ENCODE data around the gene ADK. TPM values are rescaled to one million over a fixed set of nuclear protein-coding genes. Genes with fewer than 3 reads are reported as not detected.
A peak's percentile ranks its signal among the peaks of the same experiment; 100 is the strongest.

The ADK gene
- total RNA-seq, 1 donor from 2014 or later, result 62.0 TPM

DNA sequence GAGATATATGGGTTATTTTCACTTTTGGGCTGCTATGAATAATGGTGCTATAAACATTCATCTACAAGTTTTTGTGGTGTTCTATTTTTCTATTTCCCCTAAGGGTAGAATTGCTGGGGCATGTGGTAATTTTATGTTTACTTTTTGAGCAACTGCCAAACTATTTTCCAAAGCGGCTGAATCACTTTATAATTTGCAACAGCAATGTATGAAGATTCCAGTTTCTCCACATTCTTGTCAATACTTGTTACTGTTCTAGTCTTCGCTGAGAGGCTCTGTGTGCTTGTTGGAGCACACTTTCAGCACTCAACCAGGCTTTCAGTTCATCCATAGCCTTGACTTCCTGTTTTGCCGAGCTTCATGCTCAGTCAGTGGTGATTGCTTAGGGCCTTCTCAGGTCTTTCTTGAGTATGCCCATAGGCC lies 39.0 kb downstream of the ADK start:
- peaks cover 6% of the 10 kb centered on the region for H4K20me1 ChIP-seq (ENCODE audit: insufficient read depth, low read length)
- H3K27me3 ChIP-seq (ENCODE audit: insufficient read depth, low read length), result no peaks in the 10 kb centered on the region
- Mint-ChIP-seq H3K27ac (ENCODE audit: unreplicated experiment) (peak overlapping the region; percentile 88), H3K27me3 (ENCODE audit: low read depth, unreplicated experiment) (no peaks in the 10 kb centered on the region), H3K4me1 (ENCODE audit: low read depth, unreplicated experiment) (peaks cover 38% of the 10 kb centered on the region), H3K4me3 (ENCODE audit: unreplicated experiment) (no peak overlapping the region), H3K9me3 (ENCODE audit: unreplicated experiment) (no peaks in the 10 kb centered on the region), H3K36me3 (ENCODE audit: low read depth, unreplicated experiment) (no peaks in the 10 kb centered on the region)
- H3K4me2 ChIP-seq (ENCODE audit: low read length), result peak overlapping the region; percentile 80
- DNase-seq (ENCODE audit: low read depth) (peak; percentile 90), FAIRE-seq (peak; percentile 100)
- H3K9me3 ChIP-seq (ENCODE audit: insufficient read depth, low read depth, low read length), result no peaks in the 10 kb centered on the region
- peaks cover 22% of the 10 kb centered on the region for H3K4me1 ChIP-seq (ENCODE audit: insufficient read depth, low read length)
- peak overlapping the region; percentile 19 for H2AFZ ChIP-seq (ENCODE audit: low read depth, low read length)
- no peak for TF ChIP-seq EZH2 (IDR thresholded peaks at IDR 0.05; ENCODE audit: insufficient read depth, low read length)
- no peak for TF ChIP-seq CTCF (IDR thresholded peaks at IDR 0.05; ENCODE audit: insufficient read depth, low read depth, low read length)
- peak overlapping the region; percentile 76 for H3K27ac ChIP-seq (ENCODE audit: low read depth, low read length)
- peak overlapping the region; percentile 64 for H3K9ac ChIP-seq (ENCODE audit: low read length)
- H3K36me3 ChIP-seq (ENCODE audit: insufficient read depth, low read length), result no peaks in the 10 kb centered on the region
- peak overlapping the region; percentile 27 for H3K4me3 ChIP-seq (ENCODE audit: insufficient read depth, low read depth, low read length)
- H3K79me2 ChIP-seq (ENCODE audit: insufficient read depth, low read length), result peaks cover 88% of the 10 kb centered on the region

DNA sequence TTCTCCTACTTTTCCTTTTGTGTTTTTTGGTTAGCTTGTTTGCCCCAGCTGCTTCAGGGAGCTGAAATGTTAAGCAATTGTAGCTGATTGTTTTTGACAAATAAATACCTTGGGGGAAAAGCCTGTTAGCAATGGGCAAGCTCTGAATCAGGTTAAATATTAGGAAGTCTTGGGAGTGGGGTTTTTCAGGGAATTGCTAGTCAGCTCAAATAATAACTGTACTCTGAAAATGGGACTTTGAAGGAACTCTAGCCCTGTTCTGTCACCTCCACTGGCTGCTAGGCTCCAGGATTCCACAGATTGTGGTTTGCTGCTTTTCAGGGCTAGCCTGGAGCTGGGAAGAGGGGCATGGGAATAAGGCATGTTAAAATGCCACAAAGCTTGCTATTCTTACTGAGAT lies 39.5 kb downstream of the ADK start:
- H2AFZ ChIP-seq (ENCODE audit: low read depth, low read length), result peak overlapping the region; percentile 19
- no peaks in the 10 kb centered on the region for H3K27me3 Mint-ChIP-seq (ENCODE audit: low read depth, unreplicated experiment)
- H3K4me3 ChIP-seq (ENCODE audit: insufficient read depth, low read depth, low read length), result peak overlapping the region; percentile 27
- H4K20me1 ChIP-seq (ENCODE audit: insufficient read depth, low read length), result peaks cover 6% of the 10 kb centered on the region
- H3K36me3 ChIP-seq (ENCODE audit: insufficient read depth, low read length), result no peaks in the 10 kb centered on the region
- H3K9me3 Mint-ChIP-seq (ENCODE audit: unreplicated experiment), result no peaks in the 10 kb centered on the region
- H3K27me3 ChIP-seq (ENCODE audit: insufficient read depth, low read length), result no peaks in the 10 kb centered on the region
- peak; percentile 23 for DNase-seq (ENCODE audit: low read depth)
- H3K27ac ChIP-seq (ENCODE audit: low read depth, low read length), result peak overlapping the region; percentile 76
- no peak for FAIRE-seq
- peak overlapping the region; percentile 80 for H3K4me2 ChIP-seq (ENCODE audit: low read length)
- peak overlapping the region; percentile 88 for H3K27ac Mint-ChIP-seq (ENCODE audit: unreplicated experiment)
- H3K4me1 ChIP-seq (ENCODE audit: insufficient read depth, low read length), result peaks cover 22% of the 10 kb centered on the region
- H3K4me1 Mint-ChIP-seq (ENCODE audit: low read depth, unreplicated experiment), result peaks cover 39% of the 10 kb centered on the region
- H3K36me3 Mint-ChIP-seq (ENCODE audit: low read depth, unreplicated experiment), result no peaks in the 10 kb centered on the region
- peak overlapping the region; percentile 64 for H3K9ac ChIP-seq (ENCODE audit: low read length)
- peaks cover 89% of the 10 kb centered on the region for H3K79me2 ChIP-seq (ENCODE audit: insufficient read depth, low read length)
- H3K4me3 Mint-ChIP-seq (ENCODE audit: unreplicated experiment), result no peak overlapping the region
- H3K9me3 ChIP-seq (ENCODE audit: insufficient read depth, low read depth, low read length), result no peaks in the 10 kb centered on the region
- TF ChIP-seq CTCF (IDR thresholded peaks at IDR 0.05; ENCODE audit: insufficient read depth, low read depth, low read length) (no peak), EZH2 (IDR thresholded peaks at IDR 0.05; ENCODE audit: insufficient read depth, low read length) (no peak)

DNA sequence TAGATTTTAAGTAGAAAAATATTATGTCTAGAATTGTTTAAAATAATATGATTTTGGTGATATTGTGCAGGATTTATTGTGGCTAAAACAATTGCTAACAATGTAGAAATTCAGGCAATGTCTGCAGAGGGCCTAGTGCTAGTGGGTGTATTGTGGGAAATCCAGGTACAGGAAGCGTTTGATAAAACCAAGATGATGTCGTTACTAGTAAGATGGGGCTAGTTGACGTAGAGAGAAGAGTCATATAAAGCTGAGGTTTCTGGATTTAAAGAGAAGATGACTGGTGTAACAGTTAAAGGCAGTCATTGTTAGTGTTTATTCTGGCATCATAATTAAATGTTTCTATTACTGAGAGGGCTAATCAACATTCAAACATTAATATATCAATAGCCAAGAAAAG lies 43.5 kb downstream of the ADK start:
- Histone ChIP-seq H3K9me3 (ENCODE audit: insufficient read depth, low read depth, low read length) (no peaks in the 10 kb centered on the region), H3K36me3 (ENCODE audit: insufficient read depth, low read length) (no peaks in the 10 kb centered on the region), H3K79me2 (ENCODE audit: insufficient read depth, low read length) (peaks cover 88% of the 10 kb centered on the region), H4K20me1 (ENCODE audit: insufficient read depth, low read length) (peaks cover 10% of the 10 kb centered on the region), H3K27ac (ENCODE audit: low read depth, low read length) (no peak overlapping the region), H2AFZ (ENCODE audit: low read depth, low read length) (no peak overlapping the region), H3K9ac (ENCODE audit: low read length) (no peak overlapping the region), H3K4me2 (ENCODE audit: low read length) (no peak overlapping the region), H3K27me3 (ENCODE audit: insufficient read depth, low read length) (no peaks in the 10 kb centered on the region), H3K4me3 (ENCODE audit: insufficient read depth, low read depth, low read length) (no peak overlapping the region), H3K4me1 (ENCODE audit: insufficient read depth, low read length) (peaks cover 18% of the 10 kb centered on the region)
- no peak overlapping the region for H3K27ac Mint-ChIP-seq (ENCODE audit: unreplicated experiment)
- no peaks in the 10 kb centered on the region for H3K27me3 Mint-ChIP-seq (ENCODE audit: low read depth, unreplicated experiment)
- TF ChIP-seq CTCF (IDR thresholded peaks at IDR 0.05; ENCODE audit: insufficient read depth, low read depth, low read length), result no peak
- no peak for TF ChIP-seq EZH2 (IDR thresholded peaks at IDR 0.05; ENCODE audit: insufficient read depth, low read length)
- no peak for FAIRE-seq
- peaks cover 30% of the 10 kb centered on the region for H3K4me1 Mint-ChIP-seq (ENCODE audit: low read depth, unreplicated experiment)
- H3K36me3 Mint-ChIP-seq (ENCODE audit: low read depth, unreplicated experiment), result peaks cover 3% of the 10 kb centered on the region
- DNase-seq (ENCODE audit: low read depth), result peak; percentile 56
- H3K9me3 Mint-ChIP-seq (ENCODE audit: unreplicated experiment), result no peaks in the 10 kb centered on the region
- H3K4me3 Mint-ChIP-seq (ENCODE audit: unreplicated experiment), result no peak overlapping the region
